Right lobe of liver (tissue), 6 donors: ENCODE measurements around the gene PRR23B. TPM values are rescaled to one million over a fixed set of nuclear protein-coding genes. Genes with fewer than 3 reads are reported as not detected.
A peak's percentile ranks its signal among the peaks of the same experiment; 100 is the strongest.

Source experiments
- ATAC-seq, 4 donors: fragments of 200-7000 bp; cut with Tn5 transposase; one replicate each; pipeline ENCODE4 v1.9.1; 2020; ENCODE audit warnings: mild to moderate bottlenecking in 4 of 4, moderate library complexity in 4 of 4
- DNase-seq, 3 donors: peaks; one replicate each; pipeline ENCODE4 v3.0.0-alpha.2; 2020
- H3K27ac ChIP-seq, 3 donors: fragments of 200-600 bp; one replicate each; pipeline ENCODE4 v1.8.0; 2022
- H3K27me3 ChIP-seq, 2 donors: fragments of 200-600 bp; one replicate each; pipeline ENCODE4 v1.8.0; 2022
- H3K36me3 ChIP-seq, 4 donors: fragments of 200-600 bp; sonication (generic) in 1 of 4; one replicate each; pipeline versions ENCODE4 v1.5.1 to v1.8.0; 2017 to 2022; ENCODE audit warnings: control low read depth in 1 of 4
- H3K4me1 ChIP-seq, 4 donors: fragments of 200-600 bp; sonication (generic) in 1 of 4; one replicate each; pipeline versions ENCODE4 v1.5.1 to v1.8.0; 2017 to 2022; ENCODE audit warnings: control low read depth in 1 of 4
- H3K4me3 ChIP-seq, 3 donors: fragments of 200-600 bp; one replicate each; pipeline ENCODE4 v1.8.0; 2022
- H3K9me3 ChIP-seq, 4 donors: fragments of 200-600 bp; sonication (generic) in 1 of 4; one replicate each; pipeline versions ENCODE4 v1.5.1 to v1.8.0; 2017 to 2022; ENCODE audit warnings: control low read depth in 1 of 4
- POLR2A ChIP-seq: fragments of 450-650 bp; IDR thresholded peaks from one replicate; pipeline ENCODE4 v1.6.1; 2017; ENCODE audit warnings: antibody characterized with exemption, mild to moderate bottlenecking
- WGBS: methylation state at CpG from one replicate; pipeline ENCODE4 v1.1.6; 2018; ENCODE audit warnings: low coverage, low lambda C conversion rate; ENCODE audit not compliant: insufficient coverage; ENCODE audit errors: missing lambda C conversion rate; 5-methylcytosine and 5-hydroxymethylcytosine counted together
- intact Hi-C, 2 donors: fragments of 100-400 bp; cut with DNase I; formaldehyde crosslinking; loops; one replicate each; pipeline versions ENCODE4 v1.11.2 to v1.14.1; 2022
- total RNA-seq, 6 experiments: library from RNA; depleted of rRNA in 2 of 6; stranded (reverse); fragments of >200 nt in 2 of 6; fragmentation: NEBNext Ultra II Directional in 3 of 6; extraction: Animal tissue kit (Norgen Biotek cat#: 25700) in 3 of 6; gene quantifications; one replicate each; pipeline versions ENCODE4 v1.1.0 to v1.2.4, GENCODE V29; 2016 to 2023
- TF ChIP-seq, protein P1 (sequence below), 4 donors: fragments of 200-600 bp in 3 of 4; fragments of 450-650 bp in 1 of 4; IDR thresholded peaks; one replicate each; pipeline versions ENCODE4 v1.5.1 to v1.8.0; 2016 to 2022; ENCODE audit warnings: antibody characterized with exemption in 4 of 4, mild to moderate bottlenecking in 2 of 4
- donor health status: DM: no; HTN: yes; CAD: no.
- donor health status: DM: no; HTN: no; CAD: no.
- donor health status: DM: no; HTN: no; CAD: no.
- donor health status: DM: no; HTN: yes; CAD: no.
- donor health status: DM: no; HTN: yes; CAD: no.

PRR23B gene
- total RNA-seq, 6 experiments from 2014 or later, result not detected

DNA sequence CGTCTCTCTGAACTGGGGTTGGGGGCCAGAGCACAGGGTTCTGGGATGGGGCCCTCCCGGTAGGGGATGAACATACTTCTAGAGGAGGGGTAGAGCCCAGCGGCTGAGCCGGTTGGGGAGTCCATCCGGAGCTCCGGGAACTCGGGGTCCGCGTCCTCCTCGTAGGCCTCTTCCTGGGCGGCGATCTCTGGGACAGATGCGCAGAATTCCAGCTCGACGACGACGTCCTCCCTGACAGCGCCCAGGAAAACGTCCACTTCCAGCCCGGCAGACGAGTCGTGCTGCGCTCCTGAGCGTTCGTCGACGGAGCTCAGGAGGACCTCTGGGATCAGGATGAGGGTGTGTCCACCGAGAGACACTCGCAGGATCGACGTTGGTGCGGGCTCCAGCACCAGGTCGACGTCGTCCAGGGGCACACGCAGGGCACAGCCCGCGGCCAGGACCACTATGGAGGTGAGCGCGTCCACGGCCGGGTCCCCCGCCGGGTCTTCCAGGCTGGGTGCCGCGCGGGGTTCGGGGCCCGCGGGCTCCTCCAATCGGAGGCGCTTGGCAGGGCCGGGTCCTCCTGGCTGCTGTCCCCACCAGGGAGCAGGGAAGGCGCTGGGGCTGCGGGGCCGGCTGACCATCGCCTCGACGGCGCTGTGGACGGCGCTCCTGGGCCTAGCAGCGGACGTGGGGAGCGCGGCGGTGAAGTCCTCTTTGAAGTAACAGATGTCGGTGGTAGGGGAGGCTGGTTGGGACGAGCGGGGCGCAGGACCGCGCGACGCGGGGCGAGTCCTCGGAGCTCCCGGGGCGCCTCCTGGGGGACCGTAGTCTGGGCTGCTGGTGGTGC is 474 bp downstream of the PRR23B start:
- TF ChIP-seq POLR2A, result no peak
- TF ChIP-seq, protein P1, sequence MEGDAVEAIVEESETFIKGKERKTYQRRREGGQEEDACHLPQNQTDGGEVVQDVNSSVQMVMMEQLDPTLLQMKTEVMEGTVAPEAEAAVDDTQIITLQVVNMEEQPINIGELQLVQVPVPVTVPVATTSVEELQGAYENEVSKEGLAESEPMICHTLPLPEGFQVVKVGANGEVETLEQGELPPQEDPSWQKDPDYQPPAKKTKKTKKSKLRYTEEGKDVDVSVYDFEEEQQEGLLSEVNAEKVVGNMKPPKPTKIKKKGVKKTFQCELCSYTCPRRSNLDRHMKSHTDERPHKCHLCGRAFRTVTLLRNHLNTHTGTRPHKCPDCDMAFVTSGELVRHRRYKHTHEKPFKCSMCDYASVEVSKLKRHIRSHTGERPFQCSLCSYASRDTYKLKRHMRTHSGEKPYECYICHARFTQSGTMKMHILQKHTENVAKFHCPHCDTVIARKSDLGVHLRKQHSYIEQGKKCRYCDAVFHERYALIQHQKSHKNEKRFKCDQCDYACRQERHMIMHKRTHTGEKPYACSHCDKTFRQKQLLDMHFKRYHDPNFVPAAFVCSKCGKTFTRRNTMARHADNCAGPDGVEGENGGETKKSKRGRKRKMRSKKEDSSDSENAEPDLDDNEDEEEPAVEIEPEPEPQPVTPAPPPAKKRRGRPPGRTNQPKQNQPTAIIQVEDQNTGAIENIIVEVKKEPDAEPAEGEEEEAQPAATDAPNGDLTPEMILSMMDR (IDR thresholded peaks at IDR 0.05), result no peak
- 60% methylated on average over 7 of the region's 81 CpGs for WGBS
- H3K27ac ChIP-seq, result no peak overlapping the region
- no peaks in the 10 kb centered on the region for H3K27me3 ChIP-seq
- intact Hi-C loops, result no loop called here
- DNase-seq (no peak), ATAC-seq (no peak)
- no peaks in the 10 kb centered on the region for H3K9me3 ChIP-seq
- no peak overlapping the region for H3K4me3 ChIP-seq
- H3K4me1 ChIP-seq, result no peaks in the 10 kb centered on the region
- no peaks in the 10 kb centered on the region for H3K36me3 ChIP-seq

DNA sequence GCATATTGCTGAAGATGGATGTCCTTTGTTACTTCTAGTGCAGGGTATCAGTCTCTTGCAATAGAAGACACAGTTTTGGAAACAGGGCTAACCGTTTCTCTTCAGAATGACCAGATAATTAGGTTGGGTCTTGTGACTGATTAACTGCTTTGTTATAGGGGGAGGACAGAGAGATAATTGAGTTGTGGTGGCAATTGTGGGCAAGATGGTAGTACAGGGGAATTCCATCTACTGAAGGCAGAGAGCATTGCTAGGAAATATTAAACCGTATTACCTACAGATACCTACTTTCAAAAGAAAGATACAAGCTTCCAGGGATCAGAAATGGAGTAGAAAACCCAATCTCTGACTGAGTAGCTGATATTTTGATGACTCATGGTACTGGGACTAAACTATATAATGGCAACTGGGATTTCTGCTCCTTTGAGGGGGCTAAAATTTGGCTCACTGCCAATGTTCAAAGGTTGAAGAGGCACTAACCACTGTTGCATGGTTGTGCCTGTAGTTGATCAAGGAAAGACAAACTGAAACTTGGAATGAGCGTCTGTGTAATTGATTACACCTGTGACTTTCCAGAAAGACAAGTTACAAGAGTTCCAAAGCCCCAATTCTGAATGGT is 4.2 kb downstream of the PRR23B start:
- intact Hi-C loops, result no loop called here
- no peak overlapping the region for H3K4me3 ChIP-seq
- no peaks in the 10 kb centered on the region for H3K4me1 ChIP-seq
- 48% methylated on average over 3 of the region's 3 CpGs for WGBS
- no peaks in the 10 kb centered on the region for H3K9me3 ChIP-seq
- ATAC-seq (peak in 1 of 4 donors; percentile 34), DNase-seq (no peak)
- no peak for TF ChIP-seq POLR2A
- TF ChIP-seq, protein P1 (IDR thresholded peaks at IDR 0.05), result no peak
- H3K27ac ChIP-seq, result no peak overlapping the region
- H3K36me3 ChIP-seq, result no peaks in the 10 kb centered on the region
- H3K27me3 ChIP-seq, result no peaks in the 10 kb centered on the region

DNA sequence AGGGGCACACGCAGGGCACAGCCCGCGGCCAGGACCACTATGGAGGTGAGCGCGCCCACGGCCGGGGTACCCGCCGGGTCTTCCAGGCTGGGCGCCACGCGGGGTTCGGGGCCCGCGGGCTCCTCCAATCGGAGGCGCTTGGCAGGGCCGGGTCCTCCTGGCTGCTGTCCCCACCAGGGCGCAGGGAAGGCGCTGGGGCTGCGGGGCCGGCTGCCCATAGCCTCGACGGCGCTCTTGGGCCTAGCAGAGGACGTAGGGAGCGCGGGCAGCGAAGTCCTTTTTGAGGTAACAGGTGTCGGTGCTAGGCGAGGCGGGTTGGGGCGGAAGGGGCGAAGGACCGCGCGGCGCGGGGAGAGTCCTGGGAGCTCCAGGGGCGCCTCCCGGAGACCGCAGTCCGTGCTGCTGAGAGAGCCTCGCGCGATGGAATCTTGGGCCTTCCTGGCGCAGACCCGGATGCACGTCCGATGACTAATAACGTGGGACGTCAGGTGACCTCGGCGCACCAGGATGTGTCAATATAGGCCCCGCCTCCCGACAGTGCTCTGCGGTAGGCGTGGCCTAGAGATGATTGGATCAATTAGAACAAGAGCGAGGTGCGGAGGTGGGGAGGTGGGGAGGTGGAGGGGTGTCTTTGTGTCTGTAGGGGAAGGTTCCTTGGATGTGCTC is 14.5 kb downstream of the PRR23B start, which contains the start of gene PRR23A:
TSS of gene PRR23A (minus strand) at position 218 of the 666 bp plus-strand sequence. CDS start at position 218, 0 bp downstream.
- Histone ChIP-seq H3K4me3 (no peak within 1 kb of the TSS), H3K27ac (no peak within 1 kb of the TSS), H3K27me3 (no peaks in the 10 kb centered on the region), H3K4me1 (no peaks in the 10 kb centered on the region), H3K36me3 (no peaks in the 10 kb centered on the region), H3K9me3 (no peaks in the 10 kb centered on the region)
- TF ChIP-seq, protein P1 (IDR thresholded peaks at IDR 0.05), result no peak
- 56% methylated on average over 12 of the region's 60 CpGs for WGBS
- no peak for ATAC-seq
- intact Hi-C loops, result no loop called here
- no peak for DNase-seq

DNA sequence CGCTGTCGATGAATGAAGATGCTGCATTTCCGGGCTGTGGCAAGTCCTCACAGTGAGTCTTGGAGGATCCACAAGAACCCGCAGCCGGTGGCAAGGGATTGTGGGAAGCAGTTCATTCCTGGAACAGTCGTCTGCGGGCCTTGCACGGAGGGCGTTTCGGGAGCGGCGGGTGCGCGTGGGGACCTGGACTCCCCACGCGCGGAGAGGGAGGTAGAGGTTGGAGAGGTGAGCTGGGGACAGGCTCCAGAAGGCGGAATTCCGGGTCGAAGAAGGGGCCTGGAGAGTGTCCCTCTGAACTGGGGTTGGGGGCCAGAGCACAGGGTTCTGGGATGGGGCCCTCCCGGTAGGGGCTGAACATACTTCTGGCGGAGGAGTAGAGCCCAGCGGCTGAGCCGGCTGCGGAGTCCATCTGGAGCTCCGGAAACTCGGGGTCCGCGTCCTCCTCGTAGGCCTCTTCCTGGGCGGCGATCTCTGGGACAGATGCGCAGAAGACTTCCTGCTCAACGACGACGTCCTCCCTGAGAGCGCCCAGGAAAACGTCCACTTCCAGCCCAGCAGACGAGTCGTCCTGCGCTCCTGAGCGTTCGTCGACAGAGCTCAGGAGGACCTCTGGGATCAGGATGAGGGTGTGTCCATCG is 15.3 kb downstream of the PRR23B start:
- ATAC-seq (no peak), DNase-seq (no peak)
- Histone ChIP-seq H3K36me3 (no peaks in the 10 kb centered on the region), H3K27ac (no peak overlapping the region), H3K4me1 (no peaks in the 10 kb centered on the region), H3K27me3 (no peaks in the 10 kb centered on the region), H3K4me3 (no peak overlapping the region), H3K9me3 (no peaks in the 10 kb centered on the region)
- WGBS, result 82% methylated on average over 5 of the region's 45 CpGs
- intact Hi-C loops, result no loop called here
- TF ChIP-seq, protein P1 (IDR thresholded peaks at IDR 0.05), result no peak
- TF ChIP-seq POLR2A, result no peak
